Upper lobe of left lung (tissue), 4 donors: ENCODE data around the gene PARP12.

Experiments used
- CTCF ChIP-seq, 6 experiments: fragments of 450-650 bp in 4 of 6; fragments of 200-600 bp in 2 of 6; sonication (generic) in 2 of 6; IDR thresholded peaks; one replicate each; pipeline ENCODE4 v1.5.1; 2016 to 2019; ENCODE audit warnings: antibody characterized with exemption in 6 of 6
- POLR2A ChIP-seq, 4 donors: fragments of 450-650 bp; IDR thresholded peaks; one replicate each; pipeline ENCODE4 v1.5.1; 2016 to 2017; ENCODE audit warnings: antibody characterized with exemption in 4 of 4, mild to moderate bottlenecking in 2 of 4

- TF ChIP-seq CTCF (IDR thresholded peaks at IDR 0.05), result no peak
- no peak for TF ChIP-seq POLR2A (IDR thresholded peaks at IDR 0.05)
These were observed 17.1 kb downstream of the PARP12 start for GRCh38 chr7:140045697-140046096.
